GM18499 (cell line): ENCODE measurements around the gene PACS2.
"Not testable (repeated sequence)": the region's sequence is repeated elsewhere in the genome, so short reads cannot be mapped to it uniquely, and the experiment has no call there.

Source experiments
- ATAC-seq: cut with Tn5 transposase; IDR thresholded peaks from one replicate; pipeline ENCODE4 v1.9.1; 2021; ENCODE audit warnings: moderate number of reproducible peaks; ENCODE audit not compliant: insufficient read depth, unreplicated experiment

The PACS2 gene

DNA sequence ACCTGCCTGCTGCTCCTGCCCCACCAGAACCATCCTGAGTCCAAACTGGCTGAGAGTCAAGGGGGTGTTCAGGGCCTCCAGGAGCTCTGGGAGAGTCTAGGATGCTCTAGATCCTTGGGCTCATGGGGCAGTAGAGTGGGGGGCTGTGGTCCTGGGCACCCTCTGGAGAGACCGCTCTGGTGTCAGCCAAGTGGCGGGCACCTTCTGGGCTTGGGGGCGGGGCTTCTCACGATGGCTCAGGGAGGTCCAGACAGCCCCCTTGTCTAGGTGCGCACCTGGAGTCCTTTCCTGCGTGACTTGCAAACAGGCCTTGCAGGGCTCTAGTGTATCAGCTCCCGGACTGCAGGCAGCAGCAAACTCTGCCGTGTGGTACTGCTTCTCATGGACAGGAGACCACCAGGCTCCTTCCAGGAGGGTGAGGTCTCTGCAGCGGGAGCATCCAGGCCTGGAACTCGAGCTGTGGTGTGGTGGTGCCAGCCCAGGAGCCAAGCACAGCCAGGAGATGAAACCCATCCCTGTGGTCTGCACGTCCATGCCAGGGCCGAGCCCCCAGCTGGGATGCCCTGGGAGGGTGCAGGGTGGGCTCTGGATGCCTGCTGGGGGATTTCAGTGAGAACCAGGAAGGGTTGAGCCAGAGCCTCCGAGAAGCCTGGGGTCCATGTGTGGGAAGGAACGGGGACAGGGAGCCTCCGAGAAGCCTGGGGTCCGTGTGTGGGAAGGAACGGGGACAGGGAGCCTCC lies 15.0 kb downstream of the PACS2 start:
- no peak for ATAC-seq

DNA sequence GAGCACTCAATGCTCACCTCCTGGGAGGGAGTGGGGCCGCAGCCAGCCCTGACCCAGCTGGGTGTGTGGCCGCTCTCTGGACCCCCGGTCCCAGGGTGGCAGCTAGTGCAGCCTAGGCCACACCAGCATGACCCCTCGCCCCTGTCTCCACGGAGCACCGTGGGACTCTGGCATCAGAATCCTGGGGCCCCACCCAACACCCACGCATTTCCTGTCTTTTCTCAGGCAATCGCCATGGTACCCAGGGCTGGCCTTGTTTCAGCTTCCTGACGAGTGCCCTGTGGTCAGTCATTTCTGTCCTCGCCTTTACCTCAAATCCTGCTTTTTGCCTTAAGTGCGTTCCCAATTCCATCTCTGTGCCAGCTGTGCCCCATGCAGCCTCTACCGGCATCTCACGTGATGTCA lies 15.9 kb downstream of the PACS2 start:
- ATAC-seq, result no peak

DNA sequence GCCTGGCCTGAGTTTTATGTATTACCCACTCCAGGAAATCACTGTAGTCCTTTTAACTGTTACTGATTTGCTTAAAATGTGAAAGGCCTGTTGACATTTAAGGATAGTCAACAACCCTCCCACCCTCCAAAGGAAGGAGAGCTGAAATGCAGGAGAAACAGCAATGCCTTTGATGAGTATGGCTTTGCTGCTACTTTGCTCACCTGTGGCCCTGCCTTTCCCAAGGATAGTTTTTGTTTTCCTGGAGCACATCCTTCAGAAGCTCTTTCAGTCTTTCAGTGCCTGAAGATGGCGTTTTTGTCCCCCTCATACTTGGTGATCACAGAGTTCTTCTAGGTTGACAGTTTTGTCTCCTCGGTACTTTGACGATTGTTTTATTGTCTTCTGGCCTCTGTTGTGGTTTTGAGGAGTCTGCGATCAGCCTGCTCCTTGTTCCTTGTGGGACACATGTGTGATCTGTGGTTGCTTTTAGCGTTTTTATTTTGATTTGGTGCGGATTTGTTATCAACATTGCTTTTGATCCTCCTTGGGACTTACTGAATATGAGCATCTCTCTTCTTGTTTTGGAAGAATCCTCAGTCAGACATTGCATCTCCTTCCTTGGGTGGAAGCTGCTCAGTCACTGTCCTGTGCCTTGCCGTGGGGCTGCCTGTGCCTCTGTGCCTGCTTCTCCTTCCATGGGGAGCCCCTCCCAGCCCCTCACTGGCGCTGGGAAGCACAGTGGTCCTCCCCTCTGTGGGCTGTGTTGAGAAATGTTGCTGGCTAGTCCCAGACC lies 17.2 kb downstream of the PACS2 start:
- ATAC-seq, result no peak

DNA sequence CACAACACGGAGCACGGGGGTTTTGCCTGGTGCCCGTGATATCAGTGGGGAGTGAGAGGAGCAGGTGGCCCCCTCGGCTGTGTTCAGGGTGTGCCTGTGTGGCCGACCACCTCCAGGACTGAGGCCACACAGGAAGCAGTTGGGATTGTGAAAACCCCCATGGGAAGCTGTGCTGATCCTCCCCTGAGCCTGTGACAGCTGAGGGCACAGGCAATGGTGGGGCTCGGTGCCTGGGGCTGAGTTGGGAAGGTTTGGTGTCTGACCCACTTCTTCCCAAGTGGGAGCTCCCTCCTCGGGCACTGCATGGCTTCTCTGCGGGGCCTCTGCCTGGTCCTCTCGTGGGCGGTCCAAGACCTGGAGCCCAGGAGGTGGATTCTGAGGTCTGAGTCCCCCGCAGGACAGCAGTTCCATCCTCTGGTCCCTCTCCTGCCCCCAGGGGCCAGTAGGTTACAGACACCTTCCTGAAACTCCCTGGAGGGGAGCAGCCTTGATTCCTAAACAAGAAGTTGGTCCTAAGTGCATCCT lies 17.9 kb downstream of the PACS2 start:
- no peak for ATAC-seq

DNA sequence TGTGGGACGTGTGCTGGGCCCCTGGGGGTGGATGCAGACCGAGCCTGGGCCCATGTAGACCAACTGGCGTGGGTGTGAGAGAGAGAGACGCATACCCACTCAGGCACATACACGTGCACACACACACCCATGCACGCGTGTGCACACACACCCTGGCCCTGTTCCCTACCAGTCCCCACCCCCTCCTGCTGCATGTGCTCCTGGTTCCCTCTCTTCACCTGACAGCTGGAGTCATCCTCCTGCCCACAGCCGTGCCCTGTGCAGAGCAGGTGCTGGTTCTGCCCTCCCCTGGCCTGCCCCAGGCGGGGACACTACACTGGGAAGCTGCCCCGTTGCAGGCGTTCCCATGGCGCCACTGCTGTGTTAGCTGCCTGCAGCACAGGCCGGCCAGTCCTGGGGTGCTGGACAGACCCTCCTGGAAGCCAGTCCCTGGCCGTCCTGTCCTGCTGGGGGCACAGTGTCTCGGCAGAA lies 18.5 kb downstream of the PACS2 start:
- ATAC-seq, result no peak

DNA sequence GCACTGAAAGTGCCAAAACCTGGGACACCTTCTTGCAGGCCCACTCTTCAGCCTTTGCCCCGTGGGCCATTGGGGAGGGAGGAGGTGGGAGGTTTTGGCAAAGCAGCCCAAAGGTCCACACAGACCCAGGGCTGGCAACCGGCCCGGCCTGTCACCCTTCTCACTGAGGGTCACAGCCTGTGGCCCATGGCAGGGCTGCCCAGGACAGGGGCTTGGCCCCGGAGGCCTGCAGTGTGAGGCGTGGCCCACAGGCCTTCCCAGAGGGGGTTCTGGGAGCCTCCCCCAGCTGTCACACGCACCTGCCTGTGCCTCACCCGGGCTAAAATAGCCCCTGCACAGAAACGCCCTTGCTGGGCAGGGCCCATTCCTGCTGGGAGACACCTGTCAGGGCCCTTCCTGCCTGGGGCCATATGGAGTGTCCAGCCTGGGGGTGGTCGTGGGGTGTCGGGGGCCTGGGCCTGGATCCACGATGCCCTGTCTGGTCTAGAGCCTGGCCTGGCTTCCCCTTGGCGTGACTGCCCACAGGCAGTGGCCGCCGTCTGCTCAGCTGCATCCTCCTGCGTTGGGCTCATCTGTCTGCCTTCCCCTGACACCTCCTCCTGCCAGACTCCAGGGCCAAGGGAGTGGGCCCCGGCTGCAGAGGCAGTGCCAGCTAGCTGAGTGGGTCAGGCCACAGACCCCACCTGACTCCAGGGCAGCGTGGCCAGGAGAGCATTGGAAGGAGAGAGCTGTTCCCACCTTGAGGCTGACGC lies 19.2 kb downstream of the PACS2 start:
- no peak for ATAC-seq

DNA sequence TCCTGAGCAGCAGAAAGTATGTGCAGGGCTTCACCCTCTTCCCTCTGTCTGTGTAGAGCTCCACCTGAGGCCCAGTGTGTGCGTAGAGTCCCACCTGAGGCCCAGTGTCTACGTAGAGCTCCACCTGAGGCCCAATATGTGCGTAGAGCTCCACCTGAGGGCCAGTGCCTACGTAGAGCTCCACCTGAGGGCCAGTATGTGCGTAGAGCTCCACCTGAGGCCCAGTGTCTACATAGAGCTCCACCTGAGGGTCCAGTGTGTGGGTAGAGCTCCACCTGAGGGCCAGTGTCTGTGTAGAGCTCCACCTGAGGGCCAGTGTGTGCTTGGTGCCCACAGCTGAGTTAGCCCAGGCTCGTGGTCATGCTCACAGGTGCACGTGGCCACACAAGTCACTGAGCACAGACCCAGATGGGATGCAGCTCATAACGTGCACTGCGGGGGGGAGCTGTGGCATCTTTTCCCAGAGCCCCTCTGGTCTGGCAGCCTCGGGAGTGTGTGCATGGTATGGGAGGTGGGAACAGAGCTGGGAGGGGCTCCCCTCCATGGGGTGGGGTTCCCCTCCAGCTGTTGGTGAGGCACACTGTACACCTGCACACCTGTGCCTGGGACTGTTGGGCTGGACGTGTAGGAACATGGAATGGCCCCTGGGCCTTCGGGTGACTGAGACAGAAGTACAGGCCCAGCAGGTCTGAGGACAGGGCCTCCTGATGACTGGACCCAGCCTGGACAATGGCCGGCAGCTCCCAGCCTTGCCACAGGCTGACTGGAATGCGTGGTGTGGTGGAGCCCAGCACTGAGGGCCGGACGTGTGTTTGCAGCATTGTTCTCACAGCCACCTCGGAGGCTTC lies 20.1 kb downstream of the PACS2 start:
- no peak for ATAC-seq

DNA sequence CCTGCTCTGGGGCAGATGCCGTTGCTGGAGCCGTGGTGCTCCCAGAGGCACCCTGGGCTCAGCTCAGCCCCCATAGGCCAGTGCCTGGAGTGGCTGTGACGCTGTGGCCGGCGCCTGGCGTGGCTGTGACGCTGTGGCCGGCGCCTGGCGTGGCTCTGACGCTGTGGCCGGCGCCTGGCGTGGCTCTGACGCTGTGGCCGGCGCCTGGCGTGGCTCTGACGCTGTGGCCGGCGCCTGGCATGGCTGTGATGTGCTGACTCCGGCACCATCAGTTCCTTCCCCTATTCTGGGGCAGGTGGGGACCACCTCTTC lies 20.6 kb downstream of the PACS2 start:
- ATAC-seq, result not testable (repeated sequence)

DNA sequence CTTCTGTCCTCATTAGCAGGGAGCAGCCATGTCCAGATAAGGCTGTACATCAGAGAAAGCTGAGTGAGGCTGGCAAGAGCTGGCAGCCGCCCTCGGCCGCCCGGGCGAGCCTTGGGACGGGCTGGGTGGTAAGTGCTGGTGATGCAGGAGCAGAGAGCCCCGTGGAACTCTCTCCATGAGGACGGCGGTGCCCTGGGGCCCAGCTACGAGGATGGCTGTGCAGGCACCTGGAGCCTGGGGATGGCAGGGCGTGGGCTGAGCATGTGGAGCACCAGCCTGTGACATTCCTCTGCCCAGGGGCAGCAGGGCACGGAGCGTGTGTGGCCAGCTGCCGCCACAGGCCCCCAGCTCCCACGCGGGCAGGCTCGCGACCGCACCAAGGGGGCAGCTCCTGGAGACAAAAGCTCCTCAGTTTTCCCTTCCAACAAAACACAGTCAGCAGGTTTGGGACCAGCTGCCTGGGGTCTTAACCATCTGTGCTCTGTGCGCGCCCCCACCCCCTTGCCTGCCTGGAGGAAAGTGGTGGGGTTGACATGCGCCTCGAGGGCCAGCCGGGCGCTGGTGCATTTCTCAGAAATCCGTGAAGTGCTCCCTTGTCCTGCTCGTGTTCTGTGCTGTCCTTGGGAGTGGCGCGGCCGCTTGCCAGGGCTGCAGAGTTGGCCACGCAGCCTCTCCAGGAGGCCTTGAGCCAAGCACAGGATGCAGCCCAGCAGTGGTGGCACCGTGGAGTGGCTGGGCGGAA lies 21.4 kb downstream of the PACS2 start:
- no peak for ATAC-seq

DNA sequence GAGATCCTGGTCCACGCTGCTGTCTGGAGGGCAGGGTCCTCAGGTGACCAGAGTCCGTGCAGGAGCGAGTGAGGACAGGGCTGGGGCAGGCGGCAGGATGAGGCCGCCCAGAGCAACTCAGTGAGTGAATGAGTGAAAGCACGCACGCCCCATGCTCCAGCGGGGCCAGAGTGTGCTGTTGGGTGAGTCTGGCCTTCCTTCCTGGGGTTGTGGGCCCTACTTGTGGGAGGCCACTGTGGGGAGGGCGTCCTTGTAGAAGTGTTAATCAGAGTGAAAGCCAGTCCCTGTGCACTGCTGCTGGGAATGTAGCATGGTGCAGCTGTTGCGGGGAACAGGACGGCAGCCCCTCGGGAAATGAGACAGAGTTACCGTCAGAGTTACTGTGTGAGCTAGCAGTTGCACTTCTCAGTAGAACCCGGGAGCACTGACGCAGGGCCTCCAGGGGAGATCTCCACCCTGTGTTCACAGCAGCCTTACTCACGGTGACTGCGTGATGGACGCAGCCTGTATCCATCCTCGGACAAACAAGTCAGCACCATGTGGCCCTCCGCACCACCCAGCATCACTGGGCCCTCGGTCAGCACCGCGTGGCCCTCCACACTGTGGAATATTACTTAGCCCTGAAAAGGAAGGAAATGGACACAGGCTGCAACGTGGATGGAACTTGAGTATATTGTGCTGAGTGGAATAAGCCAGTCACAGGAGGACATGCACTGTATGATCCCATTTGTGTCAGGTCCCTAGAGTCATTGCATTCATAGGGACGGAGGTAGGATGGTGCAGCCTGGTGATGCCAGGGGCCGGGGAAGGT lies 22.1 kb downstream of the PACS2 start:
- no peak for ATAC-seq

DNA sequence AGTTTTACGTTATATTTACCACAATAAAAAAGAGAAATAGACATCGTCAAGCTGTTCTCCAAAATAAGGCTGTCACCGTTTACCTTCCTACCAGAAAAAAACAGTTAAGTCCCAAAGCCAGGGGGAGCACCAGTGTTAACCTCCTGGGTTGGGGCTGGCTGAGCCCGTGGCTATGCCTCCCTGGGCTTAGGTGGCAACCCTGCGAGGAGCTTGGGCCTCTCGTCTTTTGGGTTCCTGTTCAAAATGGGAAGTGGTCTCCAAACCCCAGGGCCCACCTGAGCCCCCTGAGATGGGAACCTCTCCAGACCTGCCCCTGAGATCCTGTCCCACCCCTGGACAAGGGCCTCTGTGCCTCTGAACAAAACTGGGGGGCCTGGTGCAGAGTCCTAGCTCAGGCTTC lies 22.9 kb downstream of the PACS2 start:
- ATAC-seq, result no peak

DNA sequence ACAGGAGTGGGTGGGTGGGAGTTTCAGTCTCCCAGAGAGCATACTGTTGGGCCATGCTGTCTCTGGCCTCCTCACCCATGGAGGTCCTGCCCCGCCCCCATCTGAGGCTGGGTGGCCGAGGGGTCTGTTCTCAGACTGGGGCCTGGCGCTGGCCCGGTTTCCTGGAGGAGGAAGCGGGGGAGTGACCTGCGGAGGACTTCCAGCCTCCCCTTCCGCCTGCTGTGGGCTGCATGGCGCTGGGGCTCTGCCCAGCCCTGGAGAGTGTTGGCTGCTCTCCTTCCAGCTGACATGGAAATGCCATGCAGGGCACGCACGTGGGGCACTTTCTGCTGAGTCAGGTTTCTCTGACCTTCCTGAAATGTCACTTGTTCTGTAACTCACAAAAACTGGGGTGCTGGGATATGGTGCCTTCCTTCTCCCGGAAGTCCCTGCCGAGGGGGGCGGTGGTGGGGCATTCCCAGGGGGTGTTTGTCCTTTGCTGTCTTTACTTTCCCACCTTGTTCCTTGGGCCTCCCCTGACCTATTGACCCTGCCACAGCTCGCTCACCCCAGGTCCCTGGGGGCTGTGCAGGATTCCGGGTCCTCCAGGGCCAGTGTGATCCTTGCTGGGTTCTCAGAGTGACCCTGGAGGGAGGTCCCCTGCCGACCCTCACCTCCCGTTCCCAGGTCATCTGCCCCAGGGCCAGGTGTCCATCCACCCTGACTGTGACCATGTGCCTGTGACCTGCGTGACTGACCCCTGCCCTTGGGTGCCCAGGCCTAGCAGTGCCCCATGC lies 23.6 kb downstream of the PACS2 start:
- no peak for ATAC-seq

DNA sequence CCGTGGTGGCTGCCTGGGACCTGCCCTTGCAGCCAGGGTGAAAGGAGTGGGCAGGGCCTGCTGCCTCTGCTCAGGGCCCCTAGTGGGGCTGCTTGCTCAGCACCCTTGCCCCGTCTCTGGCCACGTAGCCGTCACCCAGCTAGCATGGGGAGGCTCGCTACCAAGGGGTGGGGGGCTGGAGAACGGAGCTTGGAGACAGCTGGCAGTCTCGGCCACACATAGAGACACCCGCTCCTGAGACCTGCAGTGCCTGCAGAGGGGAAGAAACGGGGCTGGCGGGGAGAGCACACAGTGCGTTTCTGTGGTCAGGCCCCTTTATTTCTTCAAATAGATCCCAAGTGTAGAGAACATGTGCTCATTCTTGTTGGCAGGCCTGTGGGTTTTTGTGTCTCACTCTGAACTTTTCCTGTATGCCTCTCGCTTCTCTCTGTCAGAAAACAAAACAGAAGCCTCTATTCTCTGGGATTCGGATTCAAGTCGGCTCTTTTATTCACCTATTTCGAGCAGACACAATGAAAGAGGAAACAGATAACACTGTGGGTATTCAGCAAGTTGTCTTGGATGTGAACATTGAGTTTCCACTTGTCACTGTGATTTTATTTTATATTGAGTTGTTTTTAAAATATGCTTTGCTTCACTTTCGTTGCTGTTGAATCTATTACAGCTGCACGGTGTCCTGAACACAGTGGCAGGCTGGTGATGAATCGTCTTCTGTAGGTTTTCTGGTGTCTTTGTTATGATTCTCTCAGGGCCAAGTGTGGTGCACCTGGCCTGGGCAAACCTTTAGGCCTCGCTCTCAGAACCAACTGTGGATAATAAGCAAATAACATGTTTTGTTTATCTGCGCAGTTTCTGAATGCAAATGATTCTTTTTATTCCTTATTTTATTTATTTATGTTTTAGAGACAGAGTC lies 26.5 kb downstream of the PACS2 start:
- ATAC-seq, result no peak

DNA sequence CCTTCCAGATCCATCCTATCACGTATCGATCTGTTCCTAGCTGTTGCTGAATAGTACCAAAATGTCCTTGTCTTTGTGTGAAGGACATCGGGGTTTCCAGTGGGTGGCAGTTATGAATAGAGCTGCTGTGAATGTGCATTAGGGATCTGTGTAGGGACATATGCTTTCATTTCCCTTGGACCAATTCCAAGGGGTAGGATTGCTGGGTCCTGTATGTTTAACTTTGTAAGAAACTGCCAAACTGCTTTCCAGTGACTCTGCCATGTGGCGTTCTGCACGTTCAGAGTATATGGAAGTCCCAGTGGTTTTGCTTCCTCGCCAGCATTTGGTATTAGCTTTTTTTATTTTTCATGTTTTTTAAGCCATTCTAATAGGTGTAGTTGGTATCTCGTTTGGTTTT lies 28.6 kb downstream of the PACS2 start:
- no peak for ATAC-seq

DNA sequence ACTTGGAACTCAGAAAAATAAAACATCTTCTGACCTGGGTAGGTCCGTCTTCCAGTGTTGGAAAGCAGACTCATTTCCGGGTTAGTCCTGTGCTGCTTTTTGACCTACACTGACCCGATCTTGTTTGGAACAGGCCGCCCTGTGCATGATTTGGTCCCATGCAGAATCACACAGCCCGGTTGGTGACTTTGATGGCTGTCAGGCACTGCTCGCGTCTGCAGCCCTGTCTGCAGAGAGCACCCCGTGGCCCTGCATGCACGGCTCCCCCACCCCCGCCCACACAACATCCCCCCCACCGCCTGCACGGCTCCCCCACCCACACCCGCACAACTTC lies 31.6 kb downstream of the PACS2 start:
- ATAC-seq, result no peak

DNA sequence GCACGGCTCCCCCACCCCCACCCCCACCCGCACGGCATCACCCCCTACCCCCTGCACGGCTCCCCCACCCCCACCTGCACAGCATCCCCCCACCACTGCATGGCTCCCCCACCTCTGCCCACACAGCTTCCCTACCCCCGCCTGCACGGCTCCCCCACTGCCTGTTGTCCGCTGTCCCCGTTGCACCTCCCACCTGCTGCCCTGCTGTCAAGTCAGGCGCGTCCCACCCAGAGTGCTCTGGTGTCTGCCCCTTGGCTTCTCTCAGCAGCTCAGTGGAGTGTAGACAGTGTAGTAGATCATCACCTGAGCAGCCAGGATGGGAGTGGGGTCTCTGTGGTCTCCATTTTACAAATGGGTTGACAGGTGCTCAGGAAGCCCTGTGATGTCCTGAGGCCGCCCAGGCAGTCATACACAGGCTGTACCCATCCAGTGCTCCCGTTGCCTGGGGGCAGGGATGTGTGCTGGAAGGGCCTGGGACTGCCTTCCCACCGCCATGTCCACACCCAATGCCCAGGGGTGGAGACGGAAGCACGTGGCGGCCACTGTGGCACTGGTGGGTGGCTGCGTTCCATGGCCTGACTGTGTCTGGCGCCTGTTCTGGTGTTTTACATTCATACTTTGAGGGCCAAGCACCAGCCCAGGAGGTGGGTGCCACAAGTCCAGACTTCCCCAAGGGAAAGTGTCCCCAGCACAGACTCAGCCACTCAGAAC lies 32.5 kb downstream of the PACS2 start:
- no peak for ATAC-seq
